ENCODE measurements around the gene PROX1. TPM values are rescaled to one million over a fixed set of nuclear protein-coding genes. Genes with fewer than 3 reads are reported as not detected.

Gene PROX1
- total RNA-seq, 1 donor from 2014 or later: 82.9 TPM

DNA sequence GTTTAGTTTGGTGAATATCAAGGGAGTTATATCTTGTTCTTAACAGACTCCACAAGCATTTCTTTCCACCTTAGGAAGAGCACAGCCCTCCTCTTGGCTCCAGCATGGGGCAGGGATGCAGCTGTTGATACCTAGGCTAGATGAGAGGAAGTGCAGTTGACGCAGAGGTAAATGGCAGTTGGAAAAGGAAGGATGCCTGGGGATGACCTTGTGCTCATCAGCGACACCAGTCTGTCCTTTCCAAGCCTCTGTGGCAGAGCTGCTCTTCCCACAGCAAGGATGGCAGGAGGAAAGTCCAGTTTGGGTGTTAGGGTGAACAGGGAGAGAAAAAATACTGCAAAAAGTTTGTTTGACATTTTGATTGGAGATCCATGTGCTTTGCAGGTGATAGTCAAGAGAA is 6.2 kb downstream of the PROX1 start:
- intact Hi-C loops (cut with DNase I): no loop called here
- no peak for ATAC-seq

DNA sequence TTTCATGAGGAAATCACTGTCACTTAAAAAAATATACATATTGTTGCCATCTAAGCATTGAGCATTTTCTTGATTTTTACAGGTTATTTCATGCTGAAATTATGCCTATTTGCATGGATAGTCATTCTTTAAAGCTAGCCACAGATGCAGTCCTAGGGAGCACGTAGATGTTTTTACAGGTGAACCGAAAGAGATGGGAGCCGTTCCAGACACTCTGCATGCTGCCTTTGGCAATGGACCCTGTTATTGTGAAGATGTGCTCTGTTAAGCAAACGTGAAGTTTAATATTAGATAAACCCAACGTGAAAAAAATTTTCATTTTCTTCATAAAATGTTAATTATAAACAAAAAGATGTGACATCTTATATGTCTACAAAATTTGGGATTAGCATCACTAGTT is 7.1 kb downstream of the PROX1 start:
- intact Hi-C loops (cut with DNase I): no loop called here

More for the DNA sequence above, 6.2 kb downstream of the PROX1 start:
- no peak for DNase-seq (ENCODE audit: missing footprints)

DNA sequence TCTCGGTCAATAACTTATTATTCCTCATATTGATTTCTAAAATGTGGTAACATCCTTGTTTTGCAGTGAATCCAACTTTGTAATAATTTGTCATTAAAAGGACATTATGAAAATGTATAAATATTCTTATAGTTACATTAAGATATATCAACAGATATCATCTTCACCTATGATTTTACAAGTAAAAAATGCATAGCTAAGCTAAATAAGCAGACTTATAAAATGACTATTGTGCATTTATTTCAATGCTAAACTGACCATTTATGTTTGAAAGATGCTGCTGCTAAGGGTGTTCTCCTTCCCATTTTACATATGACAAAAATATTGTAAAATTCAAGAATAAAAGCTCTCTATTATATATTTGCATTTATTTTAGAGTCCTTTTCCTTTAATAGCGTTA is 7.8 kb downstream of the PROX1 start:
- intact Hi-C loops (cut with DNase I): no loop called here
- no peak for ATAC-seq
- no peak for DNase-seq (ENCODE audit: missing footprints)

More for the DNA sequence above, 7.1 kb downstream of the PROX1 start:
- no peak for ATAC-seq
- no peak for DNase-seq (ENCODE audit: missing footprints)

DNA sequence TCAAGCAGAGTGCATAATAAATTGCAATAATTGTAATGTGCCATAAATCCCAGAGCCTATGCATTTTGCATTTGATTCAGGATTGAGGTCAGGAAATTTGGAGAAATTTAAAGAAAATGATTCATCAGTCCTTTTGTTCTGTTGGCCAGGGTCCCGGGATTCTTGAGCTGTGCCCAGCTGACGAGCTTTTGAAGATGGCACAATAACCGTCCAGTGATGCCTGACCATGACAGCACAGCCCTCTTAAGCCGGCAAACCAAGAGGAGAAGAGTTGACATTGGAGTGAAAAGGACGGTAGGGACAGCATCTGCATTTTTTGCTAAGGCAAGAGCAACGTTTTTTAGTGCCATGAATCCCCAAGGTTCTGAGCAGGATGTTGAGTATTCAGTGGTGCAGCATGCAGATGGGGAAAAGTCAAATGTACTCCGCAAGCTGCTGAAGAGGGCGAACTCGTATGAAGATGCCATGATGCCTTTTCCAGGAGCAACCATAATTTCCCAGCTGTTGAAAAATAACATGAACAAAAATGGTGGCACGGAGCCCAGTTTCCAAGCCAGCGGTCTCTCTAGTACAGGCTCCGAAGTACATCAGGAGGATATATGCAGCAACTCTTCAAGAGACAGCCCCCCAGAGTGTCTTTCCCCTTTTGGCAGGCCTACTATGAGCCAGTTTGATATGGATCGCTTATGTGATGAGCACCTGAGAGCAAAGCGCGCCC is 8.7 kb downstream of the PROX1 start:
- DNase-seq (ENCODE audit: missing footprints) (no peak), ATAC-seq (peak; percentile 63)
- intact Hi-C loops (cut with DNase I): no loop called here

DNA sequence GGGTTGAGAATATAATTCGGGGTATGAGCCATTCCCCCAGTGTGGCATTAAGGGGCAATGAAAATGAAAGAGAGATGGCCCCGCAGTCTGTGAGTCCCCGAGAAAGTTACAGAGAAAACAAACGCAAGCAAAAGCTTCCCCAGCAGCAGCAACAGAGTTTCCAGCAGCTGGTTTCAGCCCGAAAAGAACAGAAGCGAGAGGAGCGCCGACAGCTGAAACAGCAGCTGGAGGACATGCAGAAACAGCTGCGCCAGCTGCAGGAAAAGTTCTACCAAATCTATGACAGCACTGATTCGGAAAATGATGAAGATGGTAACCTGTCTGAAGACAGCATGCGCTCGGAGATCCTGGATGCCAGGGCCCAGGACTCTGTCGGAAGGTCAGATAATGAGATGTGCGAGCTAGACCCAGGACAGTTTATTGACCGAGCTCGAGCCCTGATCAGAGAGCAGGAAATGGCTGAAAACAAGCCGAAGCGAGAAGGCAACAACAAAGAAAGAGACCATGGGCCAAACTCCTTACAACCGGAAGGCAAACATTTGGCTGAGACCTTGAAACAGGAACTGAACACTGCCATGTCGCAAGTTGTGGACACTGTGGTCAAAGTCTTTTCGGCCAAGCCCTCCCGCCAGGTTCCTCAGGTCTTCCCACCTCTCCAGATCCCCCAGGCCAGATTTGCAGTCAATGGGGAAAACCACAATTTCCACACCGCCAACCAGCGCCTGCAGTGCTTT is 9.4 kb downstream of the PROX1 start:
- DNase-seq (ENCODE audit: missing footprints): peak; percentile 58
- ATAC-seq: peak; percentile 46
- intact Hi-C loops (cut with DNase I): no loop called here

DNA sequence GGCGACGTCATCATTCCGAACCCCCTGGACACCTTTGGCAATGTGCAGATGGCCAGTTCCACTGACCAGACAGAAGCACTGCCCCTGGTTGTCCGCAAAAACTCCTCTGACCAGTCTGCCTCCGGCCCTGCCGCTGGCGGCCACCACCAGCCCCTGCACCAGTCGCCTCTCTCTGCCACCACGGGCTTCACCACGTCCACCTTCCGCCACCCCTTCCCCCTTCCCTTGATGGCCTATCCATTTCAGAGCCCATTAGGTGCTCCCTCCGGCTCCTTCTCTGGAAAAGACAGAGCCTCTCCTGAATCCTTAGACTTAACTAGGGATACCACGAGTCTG is 10.0 kb downstream of the PROX1 start:
- ATAC-seq: no peak
- no peak for DNase-seq (ENCODE audit: missing footprints)
- intact Hi-C loops (cut with DNase I): no loop called here

DNA sequence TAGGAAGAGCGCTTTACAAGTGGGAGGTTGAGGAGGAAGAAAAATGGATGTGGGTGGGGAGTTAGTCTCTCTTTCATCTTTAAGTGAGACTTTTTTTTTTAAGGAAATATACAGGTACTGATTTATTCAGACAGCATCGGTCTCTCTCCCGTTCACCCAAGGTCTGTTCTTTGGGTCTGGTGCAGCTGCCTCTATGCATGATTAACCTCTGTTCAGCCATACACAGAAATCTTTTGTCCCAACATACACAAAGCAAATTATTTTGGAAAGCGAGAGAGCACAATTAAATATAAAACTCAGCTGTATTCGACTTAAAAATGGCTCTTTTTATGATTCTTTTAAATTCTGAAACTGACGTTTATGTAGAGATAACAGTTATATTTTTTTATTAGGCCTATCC is 11.0 kb downstream of the PROX1 start:
- ATAC-seq (no peak), DNase-seq (ENCODE audit: missing footprints) (no peak)
- intact Hi-C loops (cut with DNase I): no loop called here

DNA sequence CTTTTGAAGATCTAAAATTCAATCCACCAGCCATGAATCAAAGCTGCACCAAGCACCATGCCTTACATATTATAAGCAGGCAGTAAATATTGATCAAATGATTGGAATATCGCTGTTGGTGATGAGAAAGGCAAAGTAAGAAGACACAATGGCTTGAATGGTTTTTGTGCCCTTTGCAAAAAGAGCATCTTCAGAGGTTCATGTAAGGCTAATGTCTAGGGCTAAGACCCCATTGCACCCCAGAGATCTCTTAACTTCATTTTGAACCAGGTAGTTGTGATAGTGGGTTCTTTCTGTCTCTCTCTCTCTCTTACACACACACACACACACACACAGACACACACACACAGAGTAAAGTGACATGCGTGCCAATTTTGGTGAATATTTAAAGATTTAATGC is 12.0 kb downstream of the PROX1 start:
- ATAC-seq (no peak), DNase-seq (ENCODE audit: missing footprints) (no peak)
- intact Hi-C loops (cut with DNase I): no loop called here

DNA sequence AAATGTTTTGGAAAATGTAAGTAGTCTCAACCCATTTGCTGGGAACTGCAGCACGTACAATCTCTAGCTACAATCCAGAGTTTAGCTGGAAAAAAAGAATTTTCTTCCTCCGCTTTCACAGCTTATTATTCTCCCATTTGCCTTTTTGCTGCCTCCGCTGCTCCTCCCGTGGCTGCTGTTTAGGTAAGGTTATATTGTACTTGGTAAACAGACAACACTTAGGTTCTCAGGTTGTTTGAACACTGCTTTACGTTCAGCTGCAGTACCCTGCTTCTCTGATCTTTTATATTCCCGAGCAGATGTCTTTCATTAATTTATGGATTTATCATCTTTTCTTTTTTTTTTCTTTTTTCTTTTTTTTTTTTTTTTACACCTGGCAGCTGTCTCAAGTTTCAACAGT is 14.3 kb downstream of the PROX1 start:
- intact Hi-C loops (cut with DNase I): no loop called here
- no peak for ATAC-seq

DNA sequence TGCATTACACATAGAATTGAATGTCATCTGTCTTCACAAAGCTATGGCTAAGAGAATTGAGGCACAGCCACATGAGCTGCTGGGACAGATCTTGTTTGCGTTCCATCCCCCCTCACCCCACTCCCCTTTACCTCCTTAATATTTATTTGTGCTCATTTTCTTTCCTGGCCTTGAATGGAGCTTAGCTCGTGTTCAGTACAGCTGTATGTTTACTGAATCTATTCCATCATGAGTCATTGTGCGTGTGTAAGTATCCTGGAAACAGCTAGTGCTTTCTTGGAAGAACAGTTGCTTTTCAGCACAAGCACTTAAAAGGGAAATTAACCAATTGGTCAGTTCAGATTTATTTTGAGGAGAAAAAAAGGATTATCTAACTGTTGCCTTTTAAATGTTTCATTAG is 14.7 kb downstream of the PROX1 start:
- ATAC-seq (no peak), DNase-seq (ENCODE audit: missing footprints) (no peak)
- intact Hi-C loops (cut with DNase I): no loop called here

More for the DNA sequence above, 14.3 kb downstream of the PROX1 start:
- DNase-seq (ENCODE audit: missing footprints): no peak

DNA sequence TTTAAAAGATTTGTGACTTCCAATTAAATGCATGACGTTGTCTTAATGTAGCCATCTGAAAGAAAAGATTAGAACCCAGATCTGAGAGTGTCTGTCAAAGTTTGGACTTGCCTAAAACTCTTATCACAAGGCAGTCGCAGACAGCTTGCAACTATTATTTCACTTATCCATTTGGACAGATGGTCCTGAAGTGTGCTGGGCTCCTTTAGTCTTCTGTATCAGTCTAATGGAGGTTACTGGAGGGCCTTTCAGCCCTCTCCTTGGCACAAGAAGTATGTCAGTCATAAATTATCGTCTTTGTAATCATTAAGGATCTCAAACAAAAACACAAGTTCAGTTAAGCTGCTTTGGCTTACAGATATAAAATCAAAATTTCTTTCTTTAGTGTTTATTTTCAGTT is 15.5 kb downstream of the PROX1 start:
- ATAC-seq (no peak), DNase-seq (ENCODE audit: missing footprints) (no peak)
- intact Hi-C loops (cut with DNase I): no loop called here

DNA sequence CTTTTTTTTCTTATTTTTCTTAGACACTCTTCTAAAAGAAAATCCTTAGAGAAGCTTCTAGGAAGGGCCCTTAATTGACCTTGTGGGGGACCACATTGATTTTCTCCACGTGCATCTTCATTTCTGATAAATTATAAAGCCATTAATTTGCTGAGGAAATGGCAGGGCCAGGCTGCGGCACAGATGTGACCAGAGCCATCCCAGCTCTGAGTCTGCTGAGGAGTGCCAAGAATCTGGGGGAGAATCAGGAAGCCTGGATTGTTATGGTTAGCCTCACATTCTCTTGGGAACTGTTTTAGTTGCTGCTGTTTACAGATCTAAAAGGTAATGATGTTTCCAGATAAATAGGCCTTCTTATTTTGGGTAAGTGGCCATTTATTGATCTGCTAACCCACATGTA is 16.2 kb downstream of the PROX1 start:
- intact Hi-C loops (cut with DNase I): no loop called here
- DNase-seq (ENCODE audit: missing footprints) (no peak), ATAC-seq (peak; percentile 50)

DNA sequence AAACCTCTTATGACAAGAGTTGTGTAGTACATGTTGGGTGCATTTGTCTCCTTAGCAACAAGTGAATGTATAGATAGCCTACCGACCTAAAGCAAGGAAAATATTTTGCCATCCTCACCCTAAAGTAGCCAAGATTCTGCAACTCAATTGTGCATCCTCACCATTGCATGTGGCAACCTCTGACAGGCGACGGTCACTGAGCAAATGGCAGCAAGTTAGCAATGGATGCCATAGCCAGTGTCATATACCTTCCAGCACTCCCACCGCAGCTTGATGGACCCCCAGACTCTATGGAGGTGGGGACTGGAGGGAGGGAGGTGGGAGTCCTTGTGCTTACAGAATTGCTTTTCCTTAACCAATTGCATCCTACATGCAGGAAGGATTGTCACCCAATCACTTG is 17.0 kb downstream of the PROX1 start:
- intact Hi-C loops (cut with DNase I): no loop called here
- DNase-seq (ENCODE audit: missing footprints) (no peak), ATAC-seq (no peak)

DNA sequence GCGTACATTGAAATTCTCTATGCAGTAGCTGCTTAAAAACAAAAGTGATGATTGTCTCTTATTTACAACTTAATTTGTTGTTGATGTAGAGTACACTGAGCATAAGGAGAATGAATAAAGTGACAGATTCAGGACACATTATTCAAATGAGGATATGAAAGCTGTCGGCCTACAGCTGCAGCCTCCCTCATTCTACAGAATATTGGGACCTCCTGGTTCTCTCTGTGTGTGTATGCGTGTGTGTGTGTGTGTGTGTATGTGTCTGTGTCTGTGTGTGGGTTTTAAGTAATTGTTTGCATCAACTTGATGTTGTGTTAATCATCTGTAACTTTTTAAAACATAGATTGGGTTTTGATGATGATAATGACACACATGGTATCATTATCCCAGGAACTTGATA is 17.9 kb downstream of the PROX1 start:
- no peak for ATAC-seq

DNA sequence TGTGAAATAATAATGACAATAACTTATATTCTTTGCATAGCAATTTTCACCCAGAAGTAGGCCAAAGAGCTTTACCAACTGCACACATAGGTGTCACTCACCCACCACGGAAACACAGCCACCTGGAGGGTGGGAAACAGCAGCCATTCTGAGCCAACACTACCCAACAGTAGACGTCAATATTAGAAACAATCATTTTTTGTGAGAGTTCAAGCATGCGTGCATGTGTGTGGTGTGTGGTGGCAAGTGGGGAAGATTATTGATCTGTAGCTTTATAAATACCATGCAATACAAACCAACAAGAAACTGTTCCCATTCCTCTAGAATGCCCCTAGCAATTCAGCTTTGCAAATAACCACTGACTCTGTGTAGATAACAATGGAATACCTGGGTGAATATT is 19.1 kb downstream of the PROX1 start:
- no peak for ATAC-seq
- no peak for DNase-seq (ENCODE audit: missing footprints)
- intact Hi-C loops (cut with DNase I): no loop called here

More for the DNA sequence above, 17.9 kb downstream of the PROX1 start:
- intact Hi-C loops (cut with DNase I): no loop called here
- no peak for DNase-seq (ENCODE audit: missing footprints)

DNA sequence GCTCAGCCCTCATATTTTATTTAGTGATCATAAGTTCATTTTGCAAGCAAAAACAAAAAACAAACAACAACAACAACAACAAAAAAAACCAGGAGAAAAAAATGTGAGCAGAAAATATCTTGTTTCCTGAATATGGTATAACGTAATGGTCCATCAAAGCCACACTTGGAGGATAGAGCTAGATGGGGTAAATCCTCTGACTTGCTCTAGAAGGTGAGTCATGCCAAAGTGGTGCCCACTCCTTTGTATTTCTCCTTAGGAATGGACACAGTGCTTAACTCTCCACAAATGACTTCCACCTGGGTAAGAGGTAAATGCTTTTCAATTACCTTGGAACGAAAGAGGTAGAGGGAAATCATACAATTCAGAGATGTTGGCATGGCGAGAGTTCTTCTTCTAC is 20.6 kb downstream of the PROX1 start:
- ATAC-seq: no peak
- no peak for DNase-seq (ENCODE audit: missing footprints)

DNA sequence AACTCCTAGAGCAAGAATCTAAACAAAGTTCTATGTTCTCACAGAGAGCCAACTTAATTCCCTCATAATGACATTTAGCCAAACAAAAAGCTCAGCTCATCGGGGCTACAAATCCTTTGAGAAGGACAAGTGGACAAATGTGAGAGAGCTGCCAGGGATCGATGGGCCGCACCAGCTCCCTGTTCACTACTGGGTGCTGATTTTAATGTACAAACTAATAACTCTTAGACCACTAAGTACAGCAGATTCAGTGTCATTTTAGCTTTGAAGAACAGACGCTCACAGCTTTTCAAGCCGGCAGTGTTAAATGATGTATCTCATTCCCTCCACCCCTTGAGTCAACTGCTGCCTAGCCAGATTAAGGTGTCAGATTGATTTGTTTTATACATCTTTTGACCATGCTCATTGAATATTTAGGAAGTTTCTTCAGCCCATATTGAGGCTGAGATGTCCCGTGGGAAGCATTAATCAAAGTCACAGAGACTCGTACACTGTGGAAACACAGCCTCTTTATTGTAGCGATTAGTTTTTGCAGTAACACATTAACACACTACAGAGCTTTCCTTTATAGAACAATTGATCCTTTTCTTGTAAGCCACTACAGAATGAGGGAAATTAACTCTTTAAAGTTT is 21.1 kb downstream of the PROX1 start:
- DNase-seq (ENCODE audit: missing footprints) (no peak), ATAC-seq (no peak)
- intact Hi-C loops (cut with DNase I): no loop called here

More for the DNA sequence above, 20.6 kb downstream of the PROX1 start:
- intact Hi-C loops (cut with DNase I): no loop called here

DNA sequence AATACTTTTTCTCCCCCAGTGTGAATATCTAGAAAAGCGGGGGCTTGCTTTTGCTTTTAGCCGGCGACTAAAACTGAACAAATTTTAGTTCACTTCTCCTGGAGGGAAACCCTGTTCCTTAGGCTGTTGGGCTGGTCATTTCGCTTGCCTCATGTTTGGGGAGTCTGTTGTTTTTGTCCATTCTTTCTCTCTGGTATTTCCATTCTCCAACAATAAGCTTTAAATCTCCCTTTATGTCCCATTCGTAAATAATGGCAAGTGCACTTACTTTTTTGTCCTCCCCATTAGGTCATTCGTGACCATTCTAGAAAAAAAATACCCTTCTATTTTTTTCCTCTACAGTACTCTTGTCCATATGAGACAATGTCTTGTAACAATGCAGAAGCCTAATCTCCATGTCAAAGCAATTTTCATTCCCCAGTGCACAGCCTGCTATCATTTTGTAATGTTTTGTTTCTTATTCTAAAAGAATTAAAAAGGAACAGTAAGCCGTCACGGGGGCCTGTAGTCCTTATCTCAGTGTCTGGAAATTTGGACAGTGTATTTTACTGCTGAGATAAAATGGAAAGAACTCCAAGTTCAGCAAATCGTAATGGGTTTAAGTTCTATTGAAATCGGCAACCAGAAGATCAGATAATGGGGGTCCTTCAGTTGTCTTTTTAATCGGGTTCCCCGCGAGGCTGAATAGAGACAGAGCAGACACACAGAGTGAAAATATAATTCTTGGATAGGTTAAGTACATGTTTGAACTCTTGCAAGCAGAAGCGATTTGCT is 21.8 kb downstream of the PROX1 start:
- intact Hi-C loops (cut with DNase I): no loop called here
- ATAC-seq (no peak), DNase-seq (ENCODE audit: missing footprints) (no peak)

DNA sequence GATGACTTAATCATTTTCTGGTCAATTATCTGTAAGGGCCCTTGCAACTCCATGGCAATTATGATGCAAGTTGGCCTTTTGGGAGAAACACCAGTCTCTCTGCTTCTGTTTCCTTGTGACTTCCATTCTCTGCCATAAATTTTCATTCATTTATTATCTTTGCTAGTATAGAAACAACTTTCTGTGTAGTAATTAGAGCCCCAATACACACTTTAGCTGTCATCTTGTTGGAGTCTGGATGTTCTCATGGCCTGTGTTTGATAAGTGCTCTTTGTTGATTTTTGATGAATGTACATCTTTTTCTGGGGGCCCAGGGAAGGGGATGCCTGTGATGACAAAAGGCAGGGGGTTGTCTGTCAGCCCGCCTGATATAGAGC is 22.4 kb downstream of the PROX1 start:
- no peak for ATAC-seq
- no peak for DNase-seq (ENCODE audit: missing footprints)
- intact Hi-C loops (cut with DNase I): no loop called here

DNA sequence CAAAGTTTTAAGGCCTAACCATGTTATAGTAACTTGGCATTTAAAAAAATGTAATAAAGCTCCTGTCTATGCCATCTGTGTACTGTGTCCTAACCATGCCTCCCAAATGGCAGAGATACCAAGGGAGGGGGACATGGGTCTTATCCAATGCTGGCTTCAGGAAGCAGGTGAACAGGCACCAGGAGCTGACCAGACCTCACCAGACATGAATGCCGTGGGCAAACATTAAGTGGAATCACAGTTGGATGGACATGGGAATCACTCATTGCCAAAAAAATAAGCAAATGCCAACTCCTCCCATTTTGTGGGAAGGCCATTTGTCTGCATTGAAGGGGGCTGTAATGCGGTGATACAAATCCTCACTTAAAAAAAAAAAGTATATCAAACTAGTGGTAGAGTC is 22.9 kb downstream of the PROX1 start:
- intact Hi-C loops (cut with DNase I): no loop called here
- DNase-seq (ENCODE audit: missing footprints) (no peak), ATAC-seq (no peak)
